Karpas-422 (cell line): ENCODE results near the gene SLC43A3. TPM values are rescaled to one million over a fixed set of nuclear protein-coding genes. Genes with fewer than 3 reads are reported as not detected.

Source experiments
- DNase-seq: peaks from one replicate; pipeline ENCODE4 v3.0.0-alpha.2; 2015
- H2AFZ ChIP-seq: fragments of 200-600 bp; sonication (generic); 2 replicates; pipeline ENCODE4 v1.6.1; 2014; ENCODE audit warnings: antibody characterized with exemption, low read length, mixed read lengths
- H3K27ac ChIP-seq: fragments of 200-600 bp; sonication (generic); 2 replicates; pipeline ENCODE4 v1.5.1; 2014; ENCODE audit warnings: mild to moderate bottlenecking, low read length, moderate library complexity
- H3K27me3 ChIP-seq: fragments of 200-600 bp; sonication (generic); 2 replicates; pipeline ENCODE4 v1.6.1; 2014; ENCODE audit warnings: low read length, mixed read lengths
- H3K36me3 ChIP-seq: fragments of 200-600 bp; sonication (generic); 2 replicates; pipeline ENCODE4 v1.6.1; 2014; ENCODE audit warnings: low read length, mixed read lengths; ENCODE audit not compliant: insufficient read depth
- H3K4me1 ChIP-seq: fragments of 200-600 bp; sonication (generic); 2 replicates; pipeline ENCODE4 v1.6.1; 2014; ENCODE audit warnings: mild to moderate bottlenecking, low read length, mixed read lengths
- H3K4me2 ChIP-seq: fragments of 200-600 bp; sonication (generic); 2 replicates; pipeline ENCODE4 v1.6.1; 2014; ENCODE audit warnings: low read length, low read depth, mild to moderate bottlenecking; ENCODE audit not compliant: poor library complexity, severe bottlenecking
- H3K4me3 ChIP-seq: fragments of 200-600 bp; sonication (generic); 2 replicates; pipeline ENCODE4 v1.5.1; 2014; ENCODE audit warnings: mild to moderate bottlenecking, antibody characterized with exemption, low read length, mixed read lengths
- H3K79me2 ChIP-seq: fragments of 200-600 bp; sonication (generic); 2 replicates; pipeline ENCODE4 v1.6.1; 2014; ENCODE audit warnings: mild to moderate bottlenecking, low read length, mixed read lengths
- H3K9ac ChIP-seq: fragments of 200-600 bp; sonication (generic); 2 replicates; pipeline ENCODE4 v1.6.0; 2014; ENCODE audit warnings: low read length
- H3K9me2 ChIP-seq: fragments of 200-600 bp; sonication (generic), shearing (Covaris generic); replicated peaks from 2 replicates; pipeline ENCODE4 v1.6.0; 2014; ENCODE audit warnings: mild to moderate bottlenecking, low read length, moderate library complexity; ENCODE audit not compliant: insufficient read depth
- H3K9me3 ChIP-seq: fragments of 300-700, 200-600 bp; sonication (generic); 2 replicates; pipeline ENCODE4 v1.6.1; 2014; ENCODE audit warnings: low read length, mixed read lengths
- H4K20me1 ChIP-seq: fragments of 200-600 bp; sonication (generic); 2 replicates; pipeline ENCODE4 v1.6.1; 2014; ENCODE audit warnings: mild to moderate bottlenecking, antibody characterized with exemption, low read length, low read depth; ENCODE audit not compliant: insufficient read depth
- total RNA-seq: library from RNA; depleted of rRNA; stranded (reverse); fragments of >200 nt; shearing (Covaris generic); gene quantifications from 2 replicates; pipeline ENCODE4 v1.2.3, GENCODE V29; 2014; ENCODE audit warnings: low replicate concordance

Gene SLC43A3
- total RNA-seq, 1 experiment from 2014 or later: 69.3 TPM

DNA sequence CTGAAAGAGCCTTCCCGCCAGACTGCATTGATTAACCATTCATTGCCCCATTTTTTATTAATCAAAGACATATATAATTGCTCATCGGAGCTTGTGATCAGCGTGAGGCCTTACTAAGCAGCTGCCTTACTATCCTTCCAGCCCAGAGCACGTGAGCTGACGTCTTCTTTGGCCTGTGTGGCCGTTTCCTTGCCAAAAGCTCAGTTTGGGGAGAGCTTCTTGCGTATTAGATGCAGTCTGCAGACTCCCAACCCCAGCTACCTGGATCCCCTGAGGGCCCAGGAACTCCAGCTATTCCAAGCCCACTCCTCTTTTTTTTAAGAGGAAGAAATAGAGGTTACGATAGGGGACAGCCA lies 784 bp upstream of the SLC43A3 start:
- Histone ChIP-seq H3K27ac (no peak overlapping the region), H3K9ac (peak overlapping the region; percentile 91), H3K4me1 (peaks cover 32% of the 10 kb centered on the region), H3K27me3 (no peaks in the 10 kb centered on the region), H3K4me3 (peak overlapping the region; percentile 77), H3K9me3 (no peaks in the 10 kb centered on the region), H3K9me2 (no peaks in the 10 kb centered on the region), H4K20me1 (no peaks in the 10 kb centered on the region), H3K36me3 (peaks cover 26% of the 10 kb centered on the region), H3K79me2 (peaks cover 36% of the 10 kb centered on the region), H2AFZ (no peak overlapping the region), H3K4me2 (peak overlapping the region; percentile 93)
- no peak for DNase-seq

- Histone ChIP-seq H2AFZ (no peak overlapping the region; the same call in 1 of the 2 replicates), H3K9me2 (no peaks in the 10 kb centered on the region), H3K9ac (peak overlapping the region; percentile 91), H3K9me3 (no peaks in the 10 kb centered on the region), H3K4me3 (peak overlapping the region; percentile 77), H3K79me2 (peaks cover 38% of the 10 kb centered on the region), H3K27me3 (no peaks in the 10 kb centered on the region), H3K4me1 (peaks cover 32% of the 10 kb centered on the region), H4K20me1 (no peaks in the 10 kb centered on the region), H3K4me2 (peak overlapping the region; percentile 93), H3K36me3 (peaks cover 32% of the 10 kb centered on the region), H3K27ac (peak overlapping the region; percentile 58; the same call in 1 of the 2 replicates)
- peak; percentile 69 for DNase-seq
Observed at GRCh38 chr11:57426439-57426928, 437 bp downstream of the SLC43A3 start.

GRCh38 chr11:57425565-57426438 lies 1.1 kb downstream of the SLC43A3 start:
- DNase-seq: no peak
- Histone ChIP-seq H3K79me2 (peaks cover 38% of the 10 kb centered on the region), H3K9me2 (no peaks in the 10 kb centered on the region), H3K4me2 (peak overlapping the region; percentile 93), H2AFZ (no peak overlapping the region), H4K20me1 (no peaks in the 10 kb centered on the region), H3K27me3 (no peaks in the 10 kb centered on the region), H3K27ac (peak overlapping the region; percentile 58), H3K36me3 (peaks cover 39% of the 10 kb centered on the region), H3K9me3 (no peaks in the 10 kb centered on the region), H3K4me1 (peaks cover 32% of the 10 kb centered on the region), H3K4me3 (peak overlapping the region; percentile 77), H3K9ac (peak overlapping the region; percentile 91)

- peak; percentile 80 for DNase-seq
- Histone ChIP-seq H3K27me3 (no peaks in the 10 kb centered on the region), H3K79me2 (peaks cover 38% of the 10 kb centered on the region), H3K9ac (peak overlapping the region; percentile 91), H4K20me1 (no peaks in the 10 kb centered on the region), H3K4me2 (peak overlapping the region; percentile 93), H3K4me1 (peaks cover 32% of the 10 kb centered on the region), H3K36me3 (peaks cover 47% of the 10 kb centered on the region), H3K9me2 (no peaks in the 10 kb centered on the region), H3K4me3 (peak overlapping the region; percentile 77), H2AFZ (no peak overlapping the region), H3K9me3 (no peaks in the 10 kb centered on the region), H3K27ac (peak overlapping the region; percentile 58)
Observed at GRCh38 chr11:57424792-57425564, 1.9 kb downstream of the SLC43A3 start.

DNA sequence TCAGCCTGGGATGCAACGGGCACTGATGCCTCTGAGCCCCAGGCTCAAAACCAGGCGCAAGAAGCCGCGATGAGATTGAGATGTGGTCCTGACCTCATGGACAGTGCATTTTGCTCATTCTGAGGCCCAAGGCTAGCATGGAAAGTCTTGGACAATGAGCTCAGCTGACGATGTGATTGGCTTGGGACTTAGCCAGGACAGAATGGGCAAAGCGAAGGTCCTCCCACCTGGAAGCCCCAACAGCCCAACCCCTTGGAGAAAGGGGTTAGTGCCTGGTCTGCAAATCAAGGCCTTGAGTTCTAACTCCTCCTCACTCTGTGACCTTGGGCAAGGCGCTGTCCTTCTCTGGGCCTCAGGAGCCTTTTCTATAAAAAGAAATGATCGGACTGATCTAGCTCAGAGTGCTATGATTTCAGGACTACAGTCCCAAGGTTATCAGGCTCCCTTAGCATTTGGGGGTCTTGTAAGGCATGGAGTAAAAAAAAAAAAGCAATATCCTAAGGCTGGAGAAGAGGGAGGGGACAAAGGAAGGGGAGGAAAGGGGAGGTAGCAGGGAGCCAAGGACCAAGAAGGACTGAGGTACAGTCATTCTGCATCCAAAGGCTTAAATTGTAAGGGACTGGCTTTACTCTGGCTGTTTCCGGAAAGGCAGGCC lies 2.7 kb downstream of the SLC43A3 start:
- H2AFZ ChIP-seq: no peak overlapping the region
- H3K36me3 ChIP-seq: peaks cover 52% of the 10 kb centered on the region
- H3K9me2 ChIP-seq: no peaks in the 10 kb centered on the region
- no peaks in the 10 kb centered on the region for H3K9me3 ChIP-seq
- peak overlapping the region; percentile 91 for H3K9ac ChIP-seq
- peaks cover 32% of the 10 kb centered on the region for H3K4me1 ChIP-seq
- no peaks in the 10 kb centered on the region for H4K20me1 ChIP-seq
- peak overlapping the region; percentile 58 for H3K27ac ChIP-seq
- H3K79me2 ChIP-seq: peaks cover 38% of the 10 kb centered on the region
- no peaks in the 10 kb centered on the region for H3K27me3 ChIP-seq
- peak overlapping the region; percentile 93 for H3K4me2 ChIP-seq
- H3K4me3 ChIP-seq: peak overlapping the region; percentile 77; the same call in 1 of the 2 replicates
- no peak for DNase-seq

GRCh38 chr11:57422669-57423068 lies 4.3 kb downstream of the SLC43A3 start:
- Histone ChIP-seq H3K79me2 (peaks cover 40% of the 10 kb centered on the region), H3K9me2 (no peaks in the 10 kb centered on the region), H3K27me3 (no peaks in the 10 kb centered on the region), H2AFZ (no peak overlapping the region), H3K9ac (no peak overlapping the region), H3K27ac (no peak overlapping the region), H3K4me1 (peaks cover 30% of the 10 kb centered on the region), H4K20me1 (peaks cover 3% of the 10 kb centered on the region; the same call in 1 of the 2 replicates), H3K36me3 (peaks cover 62% of the 10 kb centered on the region), H3K4me2 (no peak overlapping the region), H3K4me3 (no peak overlapping the region), H3K9me3 (no peaks in the 10 kb centered on the region)
- DNase-seq: no peak

GRCh38 chr11:57421805-57422204 lies 5.1 kb downstream of the SLC43A3 start:
- H3K9me3 ChIP-seq: no peaks in the 10 kb centered on the region

More at GRCh38 chr11:57421805-57422204, 5.1 kb downstream of the SLC43A3 start:
- no peak overlapping the region for H3K27ac ChIP-seq
- H3K36me3 ChIP-seq: peaks cover 70% of the 10 kb centered on the region
- no peaks in the 10 kb centered on the region for H3K9me2 ChIP-seq
- DNase-seq: no peak
- H3K9ac ChIP-seq: no peak overlapping the region
- H3K4me2 ChIP-seq: no peak overlapping the region
- no peak overlapping the region for H3K4me3 ChIP-seq
- peaks cover 23% of the 10 kb centered on the region for H3K4me1 ChIP-seq
- peaks cover 6% of the 10 kb centered on the region; the same call in 1 of the 2 replicates for H4K20me1 ChIP-seq
- no peaks in the 10 kb centered on the region for H3K27me3 ChIP-seq
- peaks cover 40% of the 10 kb centered on the region for H3K79me2 ChIP-seq
- no peak overlapping the region for H2AFZ ChIP-seq
